Myometrial cell (primary cell): ENCODE data around the gene STXBP6. TPM values are rescaled to one million over a fixed set of nuclear protein-coding genes. Genes with fewer than 3 reads are reported as not detected.

ENCODE experiments used
- total RNA-seq: library from RNA; depleted of rRNA; stranded (reverse); fragments of >200 nt; gene quantifications from 2 replicates; pipeline ENCODE4 v1.2.3, GENCODE V29; 2015

The STXBP6 gene
- total RNA-seq, result 11.8 and 18.6 TPM in 2 replicates

GRCh38 chr14:25049568-25050268 is at the start of gene STXBP6:
TSS of gene STXBP6 (minus strand) at chr14:25050147. CDS start at chr14:24974818, 75,329 bp downstream.

